Memory B cell (primary cell): ENCODE measurements around the gene IL10RB.
A peak's percentile ranks its signal among the peaks of the same experiment; 100 is the strongest.
"Not testable (repeated sequence)": the region's sequence is repeated elsewhere in the genome, so short reads cannot be mapped to it uniquely, and the experiment has no call there.

Experiments used
- ATAC-seq: fragments of 150-1000 bp; cut with Tn5 transposase; 2 replicates; pipeline ENCODE4 v1.10.0; 2021; ENCODE audit warnings: low read depth, mild to moderate bottlenecking, moderate library complexity
- DNase-seq, 2 donors: peaks; one replicate each; pipeline ENCODE4 v3.0.0; 2022; ENCODE audit warnings: low spot score in 2 of 2
- H3K27ac Mint-ChIP-seq: one replicate; pipeline ENCODE4 v1.8.0; 2022; ENCODE audit warnings: mild to moderate bottlenecking, moderate library complexity, mixed read lengths
- H3K27me3 Mint-ChIP-seq: one replicate; pipeline ENCODE4 v1.8.0; 2022; ENCODE audit warnings: mixed read lengths
- H3K36me3 Mint-ChIP-seq: one replicate; pipeline ENCODE4 v1.8.0; 2022; ENCODE audit warnings: mild to moderate bottlenecking, mixed read lengths
- H3K4me1 Mint-ChIP-seq: one replicate; pipeline ENCODE4 v1.8.0; 2022; ENCODE audit warnings: mixed read lengths
- H3K4me3 Mint-ChIP-seq: one replicate; pipeline ENCODE4 v1.8.0; 2022; ENCODE audit warnings: mild to moderate bottlenecking, moderate library complexity, mixed read lengths
- H3K9me3 Mint-ChIP-seq: one replicate; pipeline ENCODE4 v1.8.0; 2022; ENCODE audit warnings: mixed read lengths

The IL10RB gene

DNA sequence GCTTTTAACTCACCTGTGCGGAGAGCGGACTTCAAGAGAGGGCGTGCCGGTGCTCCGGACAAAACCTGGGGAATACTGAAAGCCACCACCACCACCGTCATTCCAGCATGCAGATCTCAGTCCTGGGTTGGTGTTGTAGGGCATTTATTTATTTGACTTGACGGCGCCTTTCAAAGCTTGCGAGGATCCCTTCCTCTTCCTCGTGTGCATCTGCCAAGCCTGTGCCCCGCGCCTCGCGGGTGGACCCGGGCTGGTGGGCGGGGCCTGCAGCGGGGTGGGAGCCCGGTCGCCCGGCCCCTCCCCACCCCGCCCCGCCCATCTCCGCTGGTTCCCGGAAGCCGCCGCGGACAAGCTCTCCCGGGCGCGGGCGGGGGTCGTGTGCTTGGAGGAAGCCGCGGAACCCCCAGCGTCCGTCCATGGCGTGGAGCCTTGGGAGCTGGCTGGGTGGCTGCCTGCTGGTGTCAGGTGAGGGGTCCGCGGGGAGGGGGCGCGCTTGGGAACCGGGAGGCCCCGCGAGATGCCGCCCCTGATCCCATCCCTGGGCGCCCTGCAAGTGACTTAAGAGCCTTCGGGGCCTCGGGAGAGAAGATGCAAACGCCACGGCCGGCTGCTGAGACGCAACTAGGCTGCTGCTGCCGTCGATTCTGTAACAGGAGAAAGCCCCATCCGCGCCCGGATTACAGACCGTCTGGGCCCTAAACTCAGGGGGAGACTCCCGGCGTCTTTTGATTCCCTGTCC is at the start of gene IL10RB:
Gene IL10RB, plus strand, starts transcription at position 318 of the 739 bp plus-strand sequence. Its CDS starts 99 bp downstream, at position 417.
- ATAC-seq (peak; percentile 61), DNase-seq (peak; percentile 55 to 66)
- Mint-ChIP-seq H3K27me3 (no peaks in the 10 kb centered on the region), H3K36me3 (peaks cover 3% of the 10 kb centered on the region), H3K4me1 (peaks cover 36% of the 10 kb centered on the region), H3K27ac (peak within 1 kb of the TSS; percentile 96), H3K4me3 (peak within 1 kb of the TSS; percentile 99), H3K9me3 (no peaks in the 10 kb centered on the region)

DNA sequence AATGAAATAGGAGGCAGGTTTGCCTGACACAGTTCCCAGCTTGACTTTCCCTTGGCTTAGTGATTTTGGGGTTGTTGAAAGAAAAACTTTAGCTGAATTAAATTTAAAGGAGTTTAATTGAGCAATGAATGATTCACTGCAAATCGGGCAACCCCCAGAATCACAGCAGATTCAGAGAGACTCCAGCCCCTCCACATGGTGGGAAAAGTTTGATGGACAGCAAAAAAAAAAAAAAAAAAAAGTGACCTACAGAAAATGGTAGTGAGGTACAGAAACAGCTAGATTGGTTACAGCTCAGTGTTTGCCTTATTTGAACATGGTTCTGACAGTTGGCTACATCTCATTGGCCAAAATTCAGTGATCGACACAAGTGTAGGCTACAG is 49.0 kb upstream of the IL10RB start:
- H3K9me3 Mint-ChIP-seq, result peaks cover 1% of the 10 kb centered on the region
- H3K27ac Mint-ChIP-seq, result peak overlapping the region; percentile 89
- peaks cover 47% of the 10 kb centered on the region for H3K4me1 Mint-ChIP-seq
- ATAC-seq (no peak), DNase-seq (no peak)
- no peaks in the 10 kb centered on the region for H3K27me3 Mint-ChIP-seq
- peaks cover 2% of the 10 kb centered on the region for H3K36me3 Mint-ChIP-seq
- no peak overlapping the region for H3K4me3 Mint-ChIP-seq

DNA sequence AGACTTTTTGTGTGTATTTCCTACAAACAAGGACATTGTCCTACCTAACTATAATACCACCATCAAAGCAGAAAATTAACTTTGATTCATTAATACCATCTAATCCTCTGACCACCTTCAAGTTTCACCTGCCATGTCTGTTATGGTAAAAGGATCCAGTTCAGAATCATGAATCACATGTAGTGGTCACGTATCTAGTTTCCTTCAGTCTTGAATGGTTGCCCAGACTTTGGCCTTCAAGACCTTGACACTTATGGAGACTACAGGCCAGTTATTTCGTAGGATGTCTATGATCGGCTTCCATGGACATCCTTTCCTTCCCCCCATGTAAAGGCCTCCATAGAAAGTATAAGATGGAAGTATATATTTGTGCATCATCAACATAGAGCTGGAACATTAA is 46.9 kb upstream of the IL10RB start:
- Mint-ChIP-seq H3K4me1 (peaks cover 34% of the 10 kb centered on the region), H3K27me3 (no peaks in the 10 kb centered on the region), H3K9me3 (peaks cover 1% of the 10 kb centered on the region)

DNA sequence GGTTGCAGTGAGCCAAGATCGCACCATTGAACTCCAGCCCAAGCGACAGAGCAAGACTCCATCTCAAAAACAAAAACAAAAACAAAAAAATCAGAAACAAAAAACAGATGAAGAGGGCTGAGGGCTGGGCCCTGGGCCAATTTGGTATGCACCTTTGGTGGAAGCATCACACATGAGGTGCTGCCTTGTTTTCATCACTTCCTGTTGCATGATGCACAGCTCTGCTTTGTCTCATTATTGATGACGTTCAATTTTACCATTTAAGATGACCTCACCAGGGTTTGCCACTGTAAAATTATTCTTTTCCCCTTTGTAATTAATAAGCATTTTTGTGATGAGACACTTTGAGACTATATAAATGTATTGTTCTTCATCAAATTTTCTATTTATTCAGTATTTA is 46.2 kb upstream of the IL10RB start:
- H3K36me3 Mint-ChIP-seq, result no peaks in the 10 kb centered on the region
- no peak overlapping the region for H3K27ac Mint-ChIP-seq
- peaks cover 30% of the 10 kb centered on the region for H3K4me1 Mint-ChIP-seq
- peaks cover 1% of the 10 kb centered on the region for H3K9me3 Mint-ChIP-seq
- DNase-seq (no peak), ATAC-seq (no peak)
- H3K4me3 Mint-ChIP-seq, result no peak overlapping the region
- no peaks in the 10 kb centered on the region for H3K27me3 Mint-ChIP-seq

More for the DNA sequence above, 46.9 kb upstream of the IL10RB start:
- H3K4me3 Mint-ChIP-seq, result no peak overlapping the region
- no peak overlapping the region for H3K27ac Mint-ChIP-seq
- no peak for DNase-seq
- no peaks in the 10 kb centered on the region for H3K36me3 Mint-ChIP-seq
- no peak for ATAC-seq

DNA sequence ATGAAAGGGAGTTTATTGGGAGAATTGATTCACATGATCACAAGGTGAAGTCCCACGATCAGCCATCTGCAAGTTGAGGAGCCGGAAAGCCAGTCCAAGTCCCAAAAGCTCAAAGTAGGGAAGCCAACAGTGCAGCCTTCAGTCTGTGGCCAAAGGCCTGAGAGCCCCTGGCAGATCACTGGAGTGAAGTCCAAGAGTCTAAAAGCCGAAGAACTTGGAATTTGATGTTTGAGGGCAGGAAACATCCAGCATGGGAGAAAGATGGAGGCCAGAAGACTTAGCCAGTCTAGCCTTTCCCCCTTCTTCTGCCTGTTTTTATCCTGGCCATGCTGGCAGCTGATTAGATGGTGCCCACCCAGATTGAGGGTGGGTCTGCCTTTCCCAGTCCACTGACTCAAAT is 40.8 kb upstream of the IL10RB start:
- not testable (repeated sequence) for H3K9me3 Mint-ChIP-seq, H3K27ac Mint-ChIP-seq, DNase-seq, H3K27me3 Mint-ChIP-seq, H3K4me1 Mint-ChIP-seq, H3K4me3 Mint-ChIP-seq, H3K36me3 Mint-ChIP-seq, ATAC-seq

DNA sequence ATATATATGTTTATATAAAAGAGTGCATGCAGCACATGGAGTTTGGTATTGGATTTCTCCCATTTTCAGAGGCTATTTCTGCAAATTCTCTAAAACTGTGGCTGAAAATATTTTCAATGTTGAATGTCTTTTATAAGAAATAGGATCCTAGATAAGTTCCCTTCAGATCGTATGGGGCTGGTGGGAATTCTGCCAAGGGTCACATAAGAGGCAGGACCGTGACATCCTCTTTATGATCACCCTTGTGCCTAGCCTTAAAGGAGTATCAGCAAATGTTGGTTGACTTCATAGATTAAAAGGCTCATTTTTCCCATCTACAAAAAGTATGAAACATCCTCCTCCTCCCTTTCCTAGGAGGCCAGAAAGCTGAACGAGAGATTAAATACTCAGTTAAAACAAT is 37.7 kb upstream of the IL10RB start:
- Mint-ChIP-seq H3K27me3 (no peaks in the 10 kb centered on the region), H3K9me3 (no peaks in the 10 kb centered on the region), H3K36me3 (peaks cover 8% of the 10 kb centered on the region), H3K27ac (no peak overlapping the region), H3K4me1 (peaks cover 22% of the 10 kb centered on the region), H3K4me3 (no peak overlapping the region)
- no peak for ATAC-seq
- DNase-seq, result no peak

DNA sequence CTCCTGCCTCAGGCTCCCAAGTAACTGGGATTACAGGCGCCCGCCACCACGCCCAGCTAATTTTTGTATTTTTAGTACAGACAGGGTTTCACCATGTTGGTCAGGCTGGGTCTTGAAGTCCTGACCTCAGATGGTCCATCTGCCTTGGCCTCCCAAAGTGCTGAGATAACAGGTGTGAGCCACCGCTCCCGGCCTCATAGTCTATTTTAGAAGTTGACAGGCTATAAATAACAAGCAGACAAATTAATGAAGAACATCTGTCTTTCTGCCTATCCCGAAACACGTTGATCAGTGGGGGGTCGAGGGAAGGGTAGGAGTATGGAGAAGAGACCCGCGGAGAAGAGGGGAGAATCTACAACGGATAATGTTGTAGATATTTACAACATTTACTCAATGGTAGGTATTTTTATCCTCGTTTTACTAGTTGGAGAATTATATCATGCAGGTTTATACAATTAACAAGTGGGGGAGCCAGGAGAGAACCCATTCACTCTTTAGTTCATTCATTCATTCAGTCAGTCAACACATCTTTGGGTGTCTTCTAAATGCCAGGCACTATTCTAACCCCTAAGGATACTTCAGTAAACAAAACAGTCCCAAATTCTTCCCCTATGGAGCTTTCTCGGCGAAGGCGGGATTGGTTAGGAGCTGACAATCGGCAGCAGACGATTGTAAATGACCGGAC is 36.9 kb upstream of the IL10RB start:
- DNase-seq, result no peak
- peak; percentile 14 for ATAC-seq
- peaks cover 8% of the 10 kb centered on the region for H3K36me3 Mint-ChIP-seq

DNA sequence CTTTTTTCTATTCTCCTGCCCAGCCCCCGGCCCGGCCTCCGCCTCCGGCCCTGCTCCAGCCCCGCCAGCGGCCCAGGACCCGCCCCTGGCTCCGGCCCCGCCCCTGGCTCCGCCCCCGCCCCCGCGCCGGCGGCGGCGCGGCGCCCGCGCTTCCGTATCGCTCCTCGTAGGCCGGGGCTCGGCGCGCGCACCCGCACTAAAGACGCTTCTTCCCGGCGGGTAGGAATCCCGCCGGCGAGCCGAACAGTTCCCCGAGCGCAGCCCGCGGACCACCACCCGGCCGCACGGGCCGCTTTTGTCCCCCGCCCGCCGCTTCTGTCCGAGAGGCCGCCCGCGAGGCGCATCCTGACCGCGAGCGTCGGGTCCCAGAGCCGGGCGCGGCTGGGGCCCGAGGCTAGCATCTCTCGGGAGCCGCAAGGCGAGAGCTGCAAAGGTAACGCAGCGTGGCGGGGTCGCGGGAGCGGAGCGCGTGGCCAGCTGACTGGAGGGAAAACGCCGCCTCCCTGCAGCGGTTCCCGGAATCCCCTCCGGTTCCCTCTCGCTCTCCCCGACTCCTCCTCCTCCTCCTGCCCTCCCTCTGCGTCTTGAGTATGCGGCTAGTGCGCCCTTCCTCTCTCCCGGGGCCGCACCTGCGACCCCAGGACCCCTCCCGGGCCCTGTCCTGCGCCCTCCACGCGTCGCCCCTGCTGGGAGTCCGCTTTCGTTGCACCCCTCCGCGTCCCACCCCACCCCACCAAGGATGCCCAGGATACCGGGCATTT is 36.2 kb upstream of the IL10RB start, which contains the start of gene IFNAR2:
Gene IFNAR2, plus strand, starts transcription at position 155 of the 761 bp plus-strand sequence. CDS start 11,985 bp downstream, outside the sequence.
- peak within 1 kb of the TSS; percentile 91 for H3K27ac Mint-ChIP-seq
- peak; percentile 89 for ATAC-seq
- peak; percentile 65 to 73 for DNase-seq

More for the DNA sequence above, 36.9 kb upstream of the IL10RB start:
- Mint-ChIP-seq H3K27ac (peak overlapping the region; percentile 91), H3K4me3 (peak overlapping the region; percentile 92), H3K27me3 (no peaks in the 10 kb centered on the region), H3K4me1 (peaks cover 22% of the 10 kb centered on the region), H3K9me3 (no peaks in the 10 kb centered on the region)

DNA sequence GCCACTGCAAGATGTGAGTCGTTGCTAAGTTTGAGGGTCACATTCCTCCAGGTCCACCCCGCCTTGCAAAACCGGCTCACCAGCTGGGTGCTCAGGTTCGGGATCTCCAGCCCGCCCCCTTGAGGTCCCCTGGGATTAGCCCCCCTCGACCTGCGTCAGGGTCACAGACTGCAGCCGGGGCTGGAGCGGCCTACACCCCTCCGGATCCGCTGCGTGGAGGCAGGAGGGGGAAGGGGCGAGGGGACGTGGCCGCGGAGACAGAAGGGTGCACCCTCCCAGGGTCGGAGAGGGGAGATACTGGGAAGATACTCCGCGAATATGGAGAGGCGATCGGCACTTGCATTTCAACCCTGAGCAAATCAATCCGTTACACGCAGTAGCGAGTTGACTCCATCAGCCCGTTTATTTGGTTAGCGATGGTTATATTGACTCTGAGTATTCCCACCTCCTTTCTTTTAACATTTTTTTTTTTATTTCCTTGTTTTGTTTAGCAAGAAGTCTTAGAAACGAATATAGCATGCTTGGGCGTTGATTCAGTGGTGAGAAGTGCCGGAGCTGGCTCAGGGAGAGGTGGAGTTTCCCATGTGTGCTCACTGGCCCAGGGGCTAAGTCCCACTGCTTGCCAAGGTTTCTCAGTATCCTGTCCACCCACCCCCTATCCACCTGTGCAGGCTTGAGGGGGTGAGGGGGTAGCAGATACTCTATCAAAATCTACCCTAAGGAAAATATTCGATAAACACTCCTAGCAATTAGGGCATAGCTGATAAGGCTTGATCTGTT is 35.4 kb upstream of the IL10RB start:
- peak; percentile 61 to 63 for DNase-seq
- Mint-ChIP-seq H3K9me3 (no peaks in the 10 kb centered on the region), H3K27ac (peak overlapping the region; percentile 91), H3K4me1 (peaks cover 29% of the 10 kb centered on the region), H3K4me3 (peak overlapping the region; percentile 92), H3K36me3 (peaks cover 13% of the 10 kb centered on the region), H3K27me3 (no peaks in the 10 kb centered on the region)
- ATAC-seq, result peak; percentile 56

More for the DNA sequence above, 36.2 kb upstream of the IL10RB start, which contains the start of gene IFNAR2:
- Mint-ChIP-seq H3K4me1 (peaks cover 29% of the 10 kb centered on the region), H3K4me3 (peak within 1 kb of the TSS; percentile 92), H3K27me3 (no peaks in the 10 kb centered on the region), H3K36me3 (peaks cover 13% of the 10 kb centered on the region), H3K9me3 (no peaks in the 10 kb centered on the region)

DNA sequence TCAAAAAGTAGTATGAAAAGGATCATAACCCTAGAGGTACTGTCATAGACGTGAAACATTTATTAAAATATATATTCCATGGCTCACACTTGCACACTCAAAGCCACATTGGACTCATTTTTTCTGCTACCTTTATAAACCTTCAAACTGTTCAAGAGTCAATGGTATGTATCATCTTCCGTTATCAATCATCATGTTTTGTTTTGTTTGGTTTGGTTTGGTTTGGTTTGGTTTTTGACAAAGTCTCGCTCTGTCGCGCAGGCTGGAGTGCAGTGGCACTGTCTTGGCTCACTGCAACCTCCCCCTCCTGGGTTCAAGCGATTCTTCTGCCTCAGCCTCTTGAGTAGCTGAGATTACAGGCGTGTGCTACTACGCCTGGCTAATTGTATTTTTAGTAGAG is 34.6 kb upstream of the IL10RB start:
- Mint-ChIP-seq H3K4me3 (peak overlapping the region; percentile 89), H3K36me3 (peaks cover 16% of the 10 kb centered on the region), H3K4me1 (peaks cover 35% of the 10 kb centered on the region), H3K27ac (peak overlapping the region; percentile 83), H3K27me3 (no peaks in the 10 kb centered on the region), H3K9me3 (no peaks in the 10 kb centered on the region)
- ATAC-seq (no peak), DNase-seq (no peak)

DNA sequence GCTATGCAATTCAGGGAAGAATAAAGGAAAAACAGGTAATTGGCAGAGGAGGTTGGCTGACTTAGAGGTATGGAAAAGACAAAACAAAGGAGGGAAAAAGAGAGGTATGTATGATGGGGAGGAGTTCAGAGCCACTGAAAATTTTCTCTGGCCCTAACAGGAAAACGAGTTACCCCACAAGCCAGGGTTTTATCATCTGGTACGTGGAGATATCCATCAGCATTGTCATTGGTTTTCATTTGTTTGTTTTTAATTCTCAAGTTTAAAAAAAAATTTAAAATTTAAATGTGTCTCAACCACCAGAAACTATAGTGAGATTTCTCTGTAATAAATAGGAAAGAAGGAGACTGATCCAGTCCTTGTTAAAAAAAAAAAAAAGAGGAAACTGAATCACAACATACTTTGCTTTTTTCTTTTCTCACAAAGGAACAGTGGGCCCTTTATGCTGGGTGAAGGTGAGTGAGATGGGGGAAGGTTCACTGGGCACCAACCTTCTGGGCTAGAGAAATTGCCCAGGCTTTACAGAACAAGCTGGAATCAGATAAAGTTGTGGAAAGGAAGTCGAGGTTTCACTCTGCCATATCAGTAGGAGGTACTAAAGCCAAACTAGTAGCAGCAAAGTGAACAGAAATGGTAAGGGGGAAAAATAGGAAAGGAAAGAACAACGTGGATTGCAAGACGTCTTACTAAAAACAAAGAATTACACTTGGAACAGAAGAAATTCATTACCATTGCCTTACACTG is 33.7 kb upstream of the IL10RB start:
- Mint-ChIP-seq H3K9me3 (no peaks in the 10 kb centered on the region), H3K4me1 (peaks cover 43% of the 10 kb centered on the region), H3K27ac (peak overlapping the region; percentile 83), H3K36me3 (peaks cover 20% of the 10 kb centered on the region), H3K4me3 (peak overlapping the region; percentile 89), H3K27me3 (no peaks in the 10 kb centered on the region)
- DNase-seq (no peak), ATAC-seq (no peak)

DNA sequence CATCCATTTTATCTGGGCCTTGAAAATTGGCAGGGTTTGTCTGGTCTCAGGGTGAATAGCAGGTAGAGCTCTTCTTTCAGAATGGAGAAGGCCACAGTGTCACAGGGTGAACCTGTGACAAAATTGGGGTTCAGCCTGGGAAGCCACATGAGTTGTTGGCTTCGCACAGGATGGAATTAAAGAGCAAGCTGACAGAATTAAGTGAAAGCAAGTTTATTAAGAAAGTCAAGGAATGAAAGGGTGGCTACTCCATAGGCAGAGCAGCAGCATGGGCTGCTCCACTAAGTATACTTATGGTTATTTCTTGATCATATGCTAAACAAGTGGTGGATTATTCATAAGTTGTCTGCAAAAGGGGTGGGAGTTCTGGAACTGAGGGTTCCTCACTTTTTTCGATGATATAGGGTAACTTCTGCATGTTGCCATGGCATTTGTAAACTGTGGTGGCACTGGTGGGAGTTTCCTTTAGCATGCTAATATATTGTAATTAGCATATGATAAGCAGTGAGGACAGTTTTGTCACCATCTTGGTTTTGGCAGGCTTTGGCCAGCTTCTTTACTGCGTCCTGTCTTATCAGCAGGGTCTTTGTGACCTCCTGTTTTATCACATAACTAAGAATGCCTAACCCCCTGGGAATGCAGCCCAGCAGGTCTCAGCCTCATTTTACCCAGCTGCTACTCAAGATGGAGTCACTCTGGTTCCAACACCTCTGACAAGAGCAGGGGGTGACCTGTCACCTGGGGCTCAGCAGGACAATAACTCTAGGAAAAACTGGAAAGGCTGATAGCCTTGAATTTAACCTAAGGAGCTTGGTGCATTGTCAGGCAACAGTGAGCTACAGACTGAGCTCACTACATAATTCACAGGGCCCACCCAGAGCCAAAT is 31.3 kb upstream of the IL10RB start:
- no peaks in the 10 kb centered on the region for H3K27me3 Mint-ChIP-seq
- no peak overlapping the region for H3K4me3 Mint-ChIP-seq
- no peak for DNase-seq
- H3K9me3 Mint-ChIP-seq, result no peaks in the 10 kb centered on the region
- peak overlapping the region; percentile 75 for H3K27ac Mint-ChIP-seq
- ATAC-seq, result no peak
- H3K4me1 Mint-ChIP-seq, result peaks cover 57% of the 10 kb centered on the region
- H3K36me3 Mint-ChIP-seq, result peaks cover 23% of the 10 kb centered on the region
